Ovary (tissue), 3 donors: ENCODE data around the gene SLC6A18.

Source experiments
- EP300 ChIP-seq: sonication (generic); formaldehyde crosslinking; IDR thresholded peaks from one replicate; pipeline ENCODE4 v1.6.1; 2017; ENCODE audit warnings: antibody characterized with exemption
- POLR2A ChIP-seq: fragments of 450-650 bp; IDR thresholded peaks from one replicate; pipeline ENCODE4 v1.6.1; 2017; ENCODE audit warnings: antibody characterized with exemption, mild to moderate bottlenecking, moderate library complexity
- TF ChIP-seq, protein P1 (sequence below), 3 donors: fragments of 450-650 bp in 2 of 3; fragments of 200-600 bp in 1 of 3; IDR thresholded peaks; one replicate each; pipeline versions ENCODE4 v1.5.1 to v1.8.0; 2016 to 2022; ENCODE audit warnings: antibody characterized with exemption in 3 of 3, mild to moderate bottlenecking in 1 of 3
- donor health status: DM: no; HTN: no; CAD: no.

DNA sequence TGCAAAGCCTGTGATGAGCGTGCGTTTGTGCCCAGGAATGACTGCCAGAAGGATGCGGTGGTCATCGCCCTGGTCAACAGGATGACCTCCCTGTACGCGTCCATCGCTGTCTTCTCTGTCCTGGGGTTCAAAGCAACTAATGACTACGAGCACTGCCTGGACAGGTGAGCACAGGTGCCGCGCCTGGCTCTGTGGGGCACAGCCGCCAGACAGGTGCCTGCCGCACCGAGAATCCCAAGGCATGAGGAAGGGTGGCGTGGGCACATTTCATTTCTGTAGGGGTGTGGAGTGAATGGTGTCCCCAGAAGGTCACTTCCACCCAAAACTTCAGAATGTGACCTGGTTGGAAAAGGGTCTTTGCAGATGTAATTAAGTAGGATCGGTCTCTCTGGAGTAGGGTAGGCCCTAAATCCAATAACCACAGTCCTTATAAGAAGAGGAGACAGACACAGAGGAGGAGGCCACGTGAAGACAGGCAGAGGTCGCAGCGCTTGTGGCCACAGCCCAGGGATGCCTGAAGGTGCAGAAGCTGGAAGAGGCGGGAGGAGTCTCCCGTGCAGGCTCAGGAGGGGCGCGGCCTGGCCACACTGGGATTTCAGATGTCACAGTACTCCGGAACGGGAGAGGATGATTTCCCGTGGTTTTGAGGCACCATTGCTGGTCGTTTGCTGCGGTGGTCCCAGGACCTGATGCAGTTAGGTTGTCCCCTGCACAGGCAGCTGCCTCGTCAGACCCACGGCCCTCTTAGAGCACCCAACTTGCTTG is 15.5 kb downstream of the SLC6A18 start:
- TF ChIP-seq, protein P1, sequence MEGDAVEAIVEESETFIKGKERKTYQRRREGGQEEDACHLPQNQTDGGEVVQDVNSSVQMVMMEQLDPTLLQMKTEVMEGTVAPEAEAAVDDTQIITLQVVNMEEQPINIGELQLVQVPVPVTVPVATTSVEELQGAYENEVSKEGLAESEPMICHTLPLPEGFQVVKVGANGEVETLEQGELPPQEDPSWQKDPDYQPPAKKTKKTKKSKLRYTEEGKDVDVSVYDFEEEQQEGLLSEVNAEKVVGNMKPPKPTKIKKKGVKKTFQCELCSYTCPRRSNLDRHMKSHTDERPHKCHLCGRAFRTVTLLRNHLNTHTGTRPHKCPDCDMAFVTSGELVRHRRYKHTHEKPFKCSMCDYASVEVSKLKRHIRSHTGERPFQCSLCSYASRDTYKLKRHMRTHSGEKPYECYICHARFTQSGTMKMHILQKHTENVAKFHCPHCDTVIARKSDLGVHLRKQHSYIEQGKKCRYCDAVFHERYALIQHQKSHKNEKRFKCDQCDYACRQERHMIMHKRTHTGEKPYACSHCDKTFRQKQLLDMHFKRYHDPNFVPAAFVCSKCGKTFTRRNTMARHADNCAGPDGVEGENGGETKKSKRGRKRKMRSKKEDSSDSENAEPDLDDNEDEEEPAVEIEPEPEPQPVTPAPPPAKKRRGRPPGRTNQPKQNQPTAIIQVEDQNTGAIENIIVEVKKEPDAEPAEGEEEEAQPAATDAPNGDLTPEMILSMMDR (IDR thresholded peaks at IDR 0.05), result no peak
- TF ChIP-seq POLR2A, result no peak
- no peak for TF ChIP-seq EP300
